Measurements from ENCODE around the gene MYO15B.

- TF ChIP-seq CTCF (IDR thresholded peaks at IDR 0.05 in 4 of 5, conservative IDR thresholded peaks at IDR 0.05 in 1 of 5) (no peak), POLR2A (IDR thresholded peaks at IDR 0.05) (no peak)
Measured at GRCh38 chr17:75629157-75629556, 41.6 kb downstream of the MYO15B start.
